Measurements from ENCODE around the gene CCDC120. TPM values are rescaled to one million over a fixed set of nuclear protein-coding genes. Genes with fewer than 3 reads are reported as not detected.

CCDC120 gene, protein sequence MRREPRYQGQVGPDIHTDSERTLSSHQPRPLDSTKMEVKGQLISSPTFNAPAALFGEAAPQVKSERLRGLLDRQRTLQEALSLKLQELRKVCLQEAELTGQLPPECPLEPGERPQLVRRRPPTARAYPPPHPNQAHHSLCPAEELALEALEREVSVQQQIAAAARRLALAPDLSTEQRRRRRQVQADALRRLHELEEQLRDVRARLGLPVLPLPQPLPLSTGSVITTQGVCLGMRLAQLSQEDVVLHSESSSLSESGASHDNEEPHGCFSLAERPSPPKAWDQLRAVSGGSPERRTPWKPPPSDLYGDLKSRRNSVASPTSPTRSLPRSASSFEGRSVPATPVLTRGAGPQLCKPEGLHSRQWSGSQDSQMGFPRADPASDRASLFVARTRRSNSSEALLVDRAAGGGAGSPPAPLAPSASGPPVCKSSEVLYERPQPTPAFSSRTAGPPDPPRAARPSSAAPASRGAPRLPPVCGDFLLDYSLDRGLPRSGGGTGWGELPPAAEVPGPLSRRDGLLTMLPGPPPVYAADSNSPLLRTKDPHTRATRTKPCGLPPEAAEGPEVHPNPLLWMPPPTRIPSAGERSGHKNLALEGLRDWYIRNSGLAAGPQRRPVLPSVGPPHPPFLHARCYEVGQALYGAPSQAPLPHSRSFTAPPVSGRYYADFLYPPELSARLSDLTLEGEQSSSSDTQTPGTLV
- total RNA-seq, result 7.9 and 8.9 TPM in 2 replicates

DNA sequence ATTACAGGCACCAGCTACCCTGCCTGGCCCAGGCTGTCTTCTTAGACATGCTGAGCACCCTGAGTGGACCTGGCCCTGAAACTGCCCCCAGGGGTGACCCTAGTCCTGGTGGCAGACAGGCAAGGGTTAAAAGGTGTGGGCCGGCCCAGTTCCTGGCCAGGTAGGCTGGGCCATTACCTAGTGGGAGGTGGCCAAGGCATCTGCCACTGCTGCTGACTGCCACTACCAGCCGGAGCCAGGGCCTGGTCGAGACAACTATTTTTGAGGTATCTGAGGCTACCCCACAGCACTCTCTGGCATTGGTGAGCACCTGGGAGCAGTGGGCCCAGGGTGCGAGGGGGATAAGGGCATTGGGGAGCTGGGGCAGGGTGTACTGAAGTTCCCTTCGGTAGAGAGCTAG lies at the start of gene CCDC120:
CCDC120 (plus strand) TSS at position 206 of the 400 bp plus-strand sequence. CDS start 3,043 bp downstream, outside the sequence.
- Mint-ChIP-seq H3K4me1 (peaks cover 16% of the 10 kb centered on the region), H3K4me3 (no peak within 1 kb of the TSS), H3K27me3 (no peaks in the 10 kb centered on the region), H3K9me3 (no peaks in the 10 kb centered on the region), H3K36me3 (ENCODE audit: low read depth) (peaks cover 7% of the 10 kb centered on the region), H3K27ac (no peak within 1 kb of the TSS)
- intact Hi-C loops (cut with micrococcal nuclease), result no loop called here
- ATAC-seq (ENCODE audit: low read depth) (no peak), DNase-seq (no peak)
- TF ChIP-seq CTCF (IDR thresholded peaks at IDR 0.05), result no peak
- CTCF ChIA-PET, result no interaction called here
- POLR2A ChIA-PET, result interaction anchor here (0.7 kb wide), 1 partner anchor 22 kb away, joined by 3 read pairs; no protein-coding TSS in a partner anchor

- POLR2A ChIA-PET, result no interaction called here
- Mint-ChIP-seq H3K27me3 (no peaks in the 10 kb centered on the region), H3K36me3 (ENCODE audit: low read depth) (no peaks in the 10 kb centered on the region), H3K27ac (no peak overlapping the region), H3K4me1 (no peaks in the 10 kb centered on the region), H3K4me3 (no peak overlapping the region), H3K9me3 (no peaks in the 10 kb centered on the region)
- CTCF ChIA-PET, result no interaction called here
- ATAC-seq (ENCODE audit: low read depth), result no peak
- no peak for TF ChIP-seq CTCF (IDR thresholded peaks at IDR 0.05)
- DNase-seq, result no peak
- intact Hi-C loops (cut with micrococcal nuclease), result no loop called here
These were observed 39.7 kb upstream of the CCDC120 start for GRCh38 chrX:49019050-49019449.

DNA sequence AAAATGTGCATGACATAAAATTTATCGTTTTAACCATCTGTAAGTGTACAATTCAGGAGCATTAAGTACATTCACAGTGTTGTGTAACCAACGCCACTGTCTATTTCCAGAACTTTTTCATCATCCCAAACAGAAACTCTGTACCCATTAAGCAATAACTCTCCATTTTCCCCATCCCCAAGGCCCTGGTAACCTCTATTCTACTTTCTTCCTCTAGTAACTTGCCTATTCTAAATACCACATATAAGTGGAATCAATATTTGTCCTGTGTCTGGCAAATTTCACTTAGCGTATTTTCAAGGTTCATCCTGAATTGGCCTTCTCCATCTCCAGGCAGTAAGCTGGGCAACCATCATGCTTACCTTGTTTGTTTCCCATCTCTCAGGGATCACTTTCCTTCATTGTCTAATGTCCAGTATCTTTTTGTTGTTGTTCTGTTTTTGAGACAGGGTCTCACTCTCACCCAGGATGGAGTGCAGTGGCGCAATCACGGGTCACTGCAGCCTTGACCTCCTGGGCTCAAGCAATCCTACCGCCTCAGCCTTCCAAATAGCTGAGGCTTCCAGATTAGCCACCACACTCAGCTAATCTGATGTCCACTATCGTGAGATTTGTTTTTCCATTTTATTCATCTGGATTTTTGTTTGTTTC lies 39.1 kb upstream of the CCDC120 start:
- intact Hi-C loops (cut with micrococcal nuclease), result no loop called here
- H3K4me3 Mint-ChIP-seq, result no peak overlapping the region
- no peak for DNase-seq
- H3K27me3 Mint-ChIP-seq, result no peaks in the 10 kb centered on the region
- H3K4me1 Mint-ChIP-seq, result no peaks in the 10 kb centered on the region
- no peaks in the 10 kb centered on the region for H3K36me3 Mint-ChIP-seq (ENCODE audit: low read depth)
- ATAC-seq (ENCODE audit: low read depth), result no peak
- H3K27ac Mint-ChIP-seq, result no peak overlapping the region
- CTCF ChIA-PET, result no interaction called here
- TF ChIP-seq CTCF (IDR thresholded peaks at IDR 0.05), result no peak
- H3K9me3 Mint-ChIP-seq, result no peaks in the 10 kb centered on the region
- POLR2A ChIA-PET, result no interaction called here

- ATAC-seq (ENCODE audit: low read depth), result no peak
- H3K4me1 Mint-ChIP-seq, result peaks cover 9% of the 10 kb centered on the region
- no peak overlapping the region for H3K4me3 Mint-ChIP-seq
- H3K36me3 Mint-ChIP-seq (ENCODE audit: low read depth), result peaks cover 46% of the 10 kb centered on the region
- intact Hi-C loops (cut with micrococcal nuclease), result no loop called here
- no peak for DNase-seq
- CTCF ChIA-PET, result no interaction called here
- POLR2A ChIA-PET, result interaction anchor here (0.6 kb wide), 1 partner anchor 75 kb away, joined by 4 read pairs; no protein-coding TSS in a partner anchor
- no peak overlapping the region for H3K27ac Mint-ChIP-seq
- TF ChIP-seq CTCF (IDR thresholded peaks at IDR 0.05), result no peak
- H3K27me3 Mint-ChIP-seq, result no peaks in the 10 kb centered on the region
- H3K9me3 Mint-ChIP-seq, result no peaks in the 10 kb centered on the region
These were observed 28.9 kb upstream of the CCDC120 start for GRCh38 chrX:49029876-49030275.

DNA sequence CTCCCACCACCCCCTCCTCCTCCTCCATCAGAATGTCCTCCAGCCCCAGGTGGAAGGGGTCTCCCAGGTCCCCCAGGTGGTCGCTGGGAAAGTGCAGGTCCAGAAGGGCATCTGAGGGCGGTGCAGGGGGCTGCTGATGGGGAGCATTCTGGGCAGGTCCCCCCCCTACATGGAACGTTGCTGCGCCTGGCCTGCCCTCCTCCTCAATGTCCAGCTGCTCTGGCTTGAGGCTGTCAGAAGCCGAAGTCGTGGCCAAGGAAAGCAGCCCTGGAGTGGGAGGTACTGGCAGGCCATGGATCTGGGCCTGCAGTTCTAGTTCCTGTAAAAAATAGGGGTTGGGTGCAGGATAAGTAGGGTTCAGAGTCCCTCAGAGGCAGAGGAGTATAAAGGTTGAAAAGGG lies 28.5 kb upstream of the CCDC120 start:
- no peaks in the 10 kb centered on the region for H3K9me3 Mint-ChIP-seq
- TF ChIP-seq CTCF (IDR thresholded peaks at IDR 0.05), result no peak
- H3K4me3 Mint-ChIP-seq, result no peak overlapping the region
- no peaks in the 10 kb centered on the region for H3K27me3 Mint-ChIP-seq
- peaks cover 9% of the 10 kb centered on the region for H3K4me1 Mint-ChIP-seq
- POLR2A ChIA-PET, result interaction anchor here (0.6 kb wide), 1 partner anchor 74 kb away, joined by 4 read pairs; no protein-coding TSS in a partner anchor
- intact Hi-C loops (cut with micrococcal nuclease), result no loop called here
- no peak for ATAC-seq (ENCODE audit: low read depth)
- H3K36me3 Mint-ChIP-seq (ENCODE audit: low read depth), result peaks cover 46% of the 10 kb centered on the region
- CTCF ChIA-PET, result no interaction called here
- no peak overlapping the region for H3K27ac Mint-ChIP-seq
- DNase-seq, result no peak

Data from activated B cell treated with CpG ODN at 0.5 μM for 24 hours (primary cell).